ENCODE measurements around the gene PTGES.

GRCh38 chr9:129785866-129786265, 33.0 kb upstream of the PTGES start:
- TF ChIP-seq, protein P1, sequence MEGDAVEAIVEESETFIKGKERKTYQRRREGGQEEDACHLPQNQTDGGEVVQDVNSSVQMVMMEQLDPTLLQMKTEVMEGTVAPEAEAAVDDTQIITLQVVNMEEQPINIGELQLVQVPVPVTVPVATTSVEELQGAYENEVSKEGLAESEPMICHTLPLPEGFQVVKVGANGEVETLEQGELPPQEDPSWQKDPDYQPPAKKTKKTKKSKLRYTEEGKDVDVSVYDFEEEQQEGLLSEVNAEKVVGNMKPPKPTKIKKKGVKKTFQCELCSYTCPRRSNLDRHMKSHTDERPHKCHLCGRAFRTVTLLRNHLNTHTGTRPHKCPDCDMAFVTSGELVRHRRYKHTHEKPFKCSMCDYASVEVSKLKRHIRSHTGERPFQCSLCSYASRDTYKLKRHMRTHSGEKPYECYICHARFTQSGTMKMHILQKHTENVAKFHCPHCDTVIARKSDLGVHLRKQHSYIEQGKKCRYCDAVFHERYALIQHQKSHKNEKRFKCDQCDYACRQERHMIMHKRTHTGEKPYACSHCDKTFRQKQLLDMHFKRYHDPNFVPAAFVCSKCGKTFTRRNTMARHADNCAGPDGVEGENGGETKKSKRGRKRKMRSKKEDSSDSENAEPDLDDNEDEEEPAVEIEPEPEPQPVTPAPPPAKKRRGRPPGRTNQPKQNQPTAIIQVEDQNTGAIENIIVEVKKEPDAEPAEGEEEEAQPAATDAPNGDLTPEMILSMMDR (IDR thresholded peaks at IDR 0.05), result no peak
- no peak for TF ChIP-seq EZH2phosphoT487 (IDR thresholded peaks at IDR 0.05)
